Ammon's horn (tissue), 1 donor: ENCODE results near the gene BRPF1.

Experiments
- DNase-seq: peaks from one replicate; pipeline ENCODE4 v3.0.0-alpha.2; 2016; ENCODE audit warnings: low spot score

Gene BRPF1

DNA sequence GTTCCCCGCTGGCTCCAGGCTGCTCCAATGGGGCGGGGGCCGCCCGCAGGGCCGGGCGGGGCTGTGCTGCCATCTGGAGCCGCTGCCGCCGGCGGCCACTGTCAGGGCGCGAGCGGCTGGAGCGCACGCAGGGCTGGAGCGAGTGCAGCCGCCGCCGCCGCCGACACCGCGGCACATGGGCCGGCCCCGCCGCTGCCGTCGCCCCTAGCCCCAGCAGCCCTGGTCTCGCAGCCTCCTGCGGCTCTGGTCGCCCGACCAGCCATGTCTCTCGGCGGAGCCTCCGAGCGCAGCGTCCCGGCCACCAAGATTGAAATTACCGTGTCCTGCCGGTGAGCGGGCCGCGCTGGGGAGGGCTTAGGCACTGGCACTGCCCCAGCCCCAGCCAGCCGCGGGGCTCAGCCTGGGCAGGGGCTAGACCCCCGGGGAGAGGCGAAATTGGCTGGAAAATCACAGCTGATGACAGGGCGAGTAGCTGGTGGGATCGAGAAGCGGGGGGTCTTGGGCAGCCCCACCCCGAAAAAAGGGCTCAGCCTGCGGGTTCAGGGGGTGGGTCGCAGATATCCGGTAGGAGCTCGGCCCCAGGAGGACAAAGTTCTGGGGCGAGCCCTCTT lies 27.7 kb upstream of the BRPF1 start, which contains the start of gene CPNE9:
TSS of gene CPNE9 (plus strand) at position 98 of the 611 bp plus-strand sequence. CDS start at position 262, 164 bp downstream.
- DNase-seq: no peak

DNA sequence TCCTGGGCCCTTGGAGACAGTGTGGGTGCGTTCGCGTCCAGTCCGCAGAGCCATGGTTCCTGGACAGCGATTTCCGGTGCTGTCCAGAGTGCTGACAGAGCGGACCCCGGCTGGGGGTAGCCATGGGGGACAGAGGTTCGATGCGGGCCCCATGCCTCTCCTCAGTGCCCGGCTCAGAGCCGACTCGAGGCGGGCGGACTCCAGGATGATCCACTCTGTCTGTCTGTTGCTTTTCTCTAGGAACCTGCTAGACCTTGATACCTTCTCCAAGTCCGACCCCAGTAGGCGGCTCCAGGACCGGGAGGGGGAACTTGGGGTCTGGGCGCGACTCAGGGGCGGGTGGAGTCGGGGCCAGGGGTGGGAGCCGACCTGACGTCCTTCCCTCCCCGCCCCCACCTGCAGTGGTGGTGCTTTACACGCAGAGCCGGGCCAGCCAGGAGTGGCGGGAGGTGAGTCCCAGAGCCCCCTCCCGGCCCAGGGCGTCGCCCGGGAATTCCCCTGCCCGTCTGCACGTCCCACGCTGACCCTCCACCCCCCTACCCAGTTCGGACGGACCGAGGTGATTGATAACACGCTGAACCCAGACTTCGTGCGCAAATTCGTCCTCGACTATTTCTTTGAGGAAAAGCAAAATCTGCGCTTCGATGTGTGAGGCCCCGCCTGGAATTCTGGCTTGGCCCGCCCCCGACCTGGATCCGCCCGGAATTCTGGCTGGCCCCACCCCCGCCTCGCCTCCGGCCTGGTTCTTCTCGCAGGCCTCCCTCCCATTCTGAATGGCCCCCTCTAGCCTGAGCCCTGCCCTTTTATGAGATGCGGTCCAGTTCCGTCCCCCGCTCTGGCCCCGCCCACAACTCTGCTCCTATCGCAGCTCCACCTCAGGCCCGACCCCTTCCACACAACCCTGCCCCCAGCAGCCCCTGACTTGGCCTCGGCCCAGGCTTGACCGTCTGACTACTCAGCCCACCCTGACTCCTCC lies 26.9 kb upstream of the BRPF1 start:
- DNase-seq: no peak

DNA sequence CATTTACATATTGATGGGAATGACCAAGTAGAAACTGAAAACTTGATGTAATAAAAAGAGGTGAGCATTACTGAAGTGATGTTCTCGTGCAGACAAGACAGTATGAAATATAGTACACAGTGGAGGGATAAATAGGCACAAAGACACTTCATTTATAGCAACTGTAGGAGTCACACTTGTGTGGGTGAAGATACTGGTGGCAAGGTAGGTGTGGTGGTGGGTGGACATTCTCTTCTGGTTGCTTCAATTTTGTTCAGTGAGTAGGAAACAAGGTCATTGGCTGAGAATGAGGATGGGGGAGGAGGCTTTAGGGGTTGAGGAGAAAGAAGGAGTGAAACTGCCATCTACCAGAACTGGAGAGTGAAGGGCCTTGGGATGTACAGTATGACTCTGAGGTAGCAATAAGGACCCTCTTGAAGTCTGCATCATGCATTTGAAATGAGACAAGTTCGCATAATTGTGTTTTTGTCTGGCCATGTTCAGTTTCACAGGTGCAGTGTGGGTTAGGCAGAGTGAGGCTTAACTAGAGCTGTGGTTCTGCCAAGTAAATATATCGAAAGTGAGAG lies 21.3 kb upstream of the BRPF1 start:
- no peak for DNase-seq

DNA sequence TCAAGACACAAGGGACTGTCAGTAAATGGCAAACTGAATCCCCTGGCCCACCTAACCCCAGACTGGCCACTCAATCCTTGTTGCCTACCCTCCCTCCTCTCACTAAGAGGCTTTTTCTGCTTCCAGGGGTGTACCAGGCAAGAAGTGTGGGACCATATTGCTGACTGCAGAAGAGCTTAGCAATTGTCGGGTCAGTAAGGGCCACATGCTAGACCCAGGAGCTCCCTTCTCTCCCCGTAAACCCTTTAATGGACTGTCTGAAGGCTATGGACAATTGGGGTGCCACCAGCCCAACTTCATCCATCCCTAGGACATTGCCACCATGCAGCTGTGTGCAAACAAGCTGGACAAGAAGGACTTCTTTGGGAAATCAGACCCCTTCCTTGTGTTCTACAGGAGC lies 19.1 kb upstream of the BRPF1 start:
- no peak for DNase-seq

DNA sequence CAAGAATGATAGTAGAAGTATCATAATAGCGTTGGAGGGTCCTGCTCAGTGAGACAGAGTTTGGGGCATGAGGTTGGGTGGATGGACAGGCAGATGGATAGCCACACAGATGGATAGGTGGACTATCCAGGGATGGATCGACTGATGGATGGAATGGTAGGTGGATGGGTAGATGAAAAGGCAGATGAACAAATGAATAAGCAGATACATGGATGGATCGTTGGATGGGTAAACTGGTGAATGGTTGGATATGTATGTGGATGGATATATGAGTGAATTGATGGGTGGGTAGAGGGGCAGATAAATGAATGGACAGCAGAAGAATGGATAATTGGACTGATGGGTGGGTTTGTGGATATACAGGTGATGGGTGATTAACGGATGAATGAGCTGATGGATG lies 18.4 kb upstream of the BRPF1 start:
- DNase-seq: no peak

DNA sequence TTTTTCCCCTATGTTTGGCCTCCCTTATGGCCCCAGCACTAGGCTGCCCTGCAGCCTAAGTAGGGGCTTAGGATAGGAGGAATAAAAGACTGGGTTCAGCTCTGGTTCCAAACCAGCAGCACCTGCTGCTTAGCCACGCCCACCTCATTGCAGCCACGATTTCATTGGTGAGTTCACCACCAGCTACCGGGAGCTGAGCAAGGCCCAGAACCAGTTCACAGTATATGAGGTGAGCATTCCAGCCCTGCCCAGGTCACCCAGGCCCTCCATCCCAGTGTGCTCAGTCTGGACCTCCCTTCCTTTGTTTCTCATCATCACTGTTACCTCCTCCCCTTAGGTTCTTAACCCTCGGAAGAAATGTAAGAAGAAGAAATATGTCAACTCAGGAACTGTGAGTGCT lies 16.4 kb upstream of the BRPF1 start:
- DNase-seq: no peak

DNA sequence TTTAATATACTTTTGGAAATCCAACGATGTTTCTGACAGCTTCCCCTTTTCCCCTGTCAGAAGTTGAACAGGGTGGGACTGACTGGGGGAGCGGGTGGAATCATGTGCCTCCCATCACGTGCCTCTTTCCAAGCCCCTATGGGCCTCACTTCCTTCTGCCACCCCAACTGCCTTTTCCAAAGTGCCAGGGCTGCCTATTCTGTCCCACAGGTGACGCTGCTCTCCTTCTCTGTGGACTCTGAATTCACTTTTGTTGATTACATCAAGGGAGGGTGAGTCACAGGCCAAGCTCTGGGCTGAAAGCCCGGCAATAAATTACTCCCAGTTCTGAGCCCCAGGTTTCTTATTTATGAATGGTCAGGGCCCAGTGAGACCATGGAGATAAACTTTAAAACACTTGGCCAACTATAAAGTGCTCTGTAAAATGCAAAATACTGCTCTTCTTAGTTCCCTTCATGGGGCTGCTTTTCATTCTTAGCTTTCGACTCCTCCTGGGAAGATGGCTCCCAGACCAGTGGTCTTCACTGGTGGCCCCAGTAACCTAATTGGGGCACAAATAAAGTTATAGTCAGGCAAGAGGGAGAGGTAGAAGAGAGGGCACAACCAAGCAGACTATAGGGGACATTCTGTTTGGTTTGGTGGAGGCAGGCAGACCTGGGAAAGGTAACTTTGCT lies 15.6 kb upstream of the BRPF1 start:
- peak; percentile 85 for DNase-seq

DNA sequence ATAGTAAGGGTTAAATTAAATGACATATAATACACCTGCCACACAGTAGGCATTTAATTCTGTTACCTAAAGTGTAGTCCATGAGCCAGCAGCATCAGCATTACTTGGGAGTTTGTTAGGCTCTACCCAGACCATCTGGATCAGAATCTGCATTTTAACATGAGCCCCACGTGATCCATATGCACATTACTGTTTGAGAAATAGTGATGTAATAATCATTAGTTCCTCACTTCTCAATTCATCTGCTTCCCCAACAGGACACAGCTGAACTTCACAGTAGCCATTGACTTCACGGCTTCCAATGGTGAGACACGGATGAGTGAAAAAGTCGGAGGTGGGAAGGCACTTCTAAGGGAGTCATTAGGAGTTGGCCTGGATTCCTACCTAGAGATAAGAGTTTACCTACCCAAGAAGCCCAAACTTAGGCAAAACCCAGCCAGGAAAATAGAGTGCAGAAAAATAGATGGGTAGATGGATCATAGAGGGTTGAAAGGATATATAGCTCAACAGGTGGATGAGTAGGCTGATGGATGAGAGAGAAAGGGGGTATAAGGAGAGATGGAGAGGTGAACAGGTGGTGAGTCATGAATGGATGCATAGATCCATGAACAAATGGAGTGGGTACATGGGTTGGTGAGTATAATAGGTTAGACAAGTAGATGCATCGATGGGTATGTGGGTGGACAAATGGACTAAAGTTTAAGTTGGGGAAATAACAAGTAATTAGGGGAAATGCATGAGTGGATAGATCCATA lies 14.6 kb upstream of the BRPF1 start:
- DNase-seq: no peak

DNA sequence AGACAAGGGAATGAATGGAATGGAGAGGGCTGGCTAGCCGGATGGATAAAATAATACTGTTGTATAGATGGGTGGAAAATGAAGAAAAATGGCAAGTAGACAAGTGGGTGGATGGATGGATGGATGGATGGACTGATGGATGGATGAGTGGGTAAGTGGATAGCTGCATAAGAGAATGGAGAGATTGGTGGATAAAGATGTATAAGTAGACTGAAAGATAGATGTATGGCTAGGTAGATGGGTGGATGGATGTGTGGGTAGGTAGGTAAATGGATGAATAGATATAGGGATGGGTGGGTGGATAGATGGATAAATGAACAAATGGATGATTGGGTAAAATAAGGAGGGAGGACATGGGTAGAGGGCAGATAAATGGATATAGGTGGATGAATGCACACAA lies 14.0 kb upstream of the BRPF1 start:
- no peak for DNase-seq

DNA sequence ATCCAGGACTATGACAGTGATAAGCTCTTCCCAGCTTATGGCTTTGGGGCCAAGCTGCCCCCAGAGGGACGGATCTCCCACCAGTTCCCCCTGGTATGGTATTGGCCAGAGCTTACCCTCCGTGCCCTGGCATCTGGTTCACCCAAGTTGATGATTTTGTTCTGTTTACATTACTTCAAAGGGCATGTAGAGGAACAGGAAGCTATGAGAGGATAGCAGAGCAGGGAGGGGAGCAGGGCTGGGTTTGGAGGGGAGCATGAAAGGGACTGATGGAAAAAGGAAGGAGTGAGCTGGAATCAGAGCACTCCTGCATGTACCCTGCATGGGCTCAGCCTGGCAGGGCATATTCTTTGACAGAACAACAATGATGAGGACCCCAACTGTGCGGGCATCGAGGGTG lies 13.4 kb upstream of the BRPF1 start:
- DNase-seq: no peak

DNA sequence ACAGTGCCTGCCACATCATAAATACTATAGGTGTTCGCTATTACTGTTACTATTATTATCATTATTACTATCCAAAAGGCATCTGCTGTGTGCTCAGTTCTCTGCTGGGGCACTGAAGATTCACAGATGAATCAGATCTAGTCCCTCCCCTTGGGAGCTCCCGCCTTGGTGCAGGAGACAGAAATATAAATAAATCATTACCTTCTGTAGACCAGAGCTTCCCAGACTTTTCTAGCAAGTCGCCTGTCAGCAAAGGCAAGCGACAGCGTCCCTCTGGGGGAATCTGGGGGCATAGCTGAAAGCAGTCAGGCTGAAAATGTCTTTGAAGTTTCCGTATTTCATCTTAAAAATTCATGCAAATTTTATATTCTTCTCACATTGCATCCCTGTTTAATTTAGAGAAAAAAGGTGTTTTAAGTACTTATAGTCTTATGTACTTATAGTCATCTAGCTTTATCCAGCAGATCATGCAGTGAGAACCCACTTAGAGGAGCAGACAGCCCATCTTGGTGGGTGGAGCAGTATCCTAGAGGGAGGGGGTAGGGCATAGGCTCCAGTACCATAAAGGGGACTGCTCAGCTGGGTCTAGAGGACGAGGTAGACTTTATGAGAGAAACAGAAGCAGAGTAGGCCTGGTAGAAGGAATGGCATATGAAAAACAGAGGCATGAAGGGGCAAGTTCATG lies 10.4 kb upstream of the BRPF1 start:
- no peak for DNase-seq

DNA sequence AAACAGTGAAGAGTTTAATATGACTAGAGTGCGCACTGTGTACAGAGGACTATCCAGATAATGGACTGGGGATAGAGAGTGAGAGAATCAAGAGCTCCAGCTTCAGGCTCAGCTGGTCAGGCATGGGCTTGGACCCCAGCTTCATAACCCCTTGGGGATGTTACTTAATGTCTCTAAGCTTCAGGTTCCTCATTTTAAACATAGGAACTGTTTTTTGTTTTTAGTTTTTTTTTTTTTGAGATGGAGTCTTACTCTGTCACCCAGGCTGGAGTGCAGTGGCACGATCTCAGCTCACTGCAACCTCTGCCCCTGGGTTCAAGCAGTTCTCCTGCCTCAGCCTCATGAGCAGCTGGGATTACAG lies 9.9 kb upstream of the BRPF1 start:
- no peak for DNase-seq

DNA sequence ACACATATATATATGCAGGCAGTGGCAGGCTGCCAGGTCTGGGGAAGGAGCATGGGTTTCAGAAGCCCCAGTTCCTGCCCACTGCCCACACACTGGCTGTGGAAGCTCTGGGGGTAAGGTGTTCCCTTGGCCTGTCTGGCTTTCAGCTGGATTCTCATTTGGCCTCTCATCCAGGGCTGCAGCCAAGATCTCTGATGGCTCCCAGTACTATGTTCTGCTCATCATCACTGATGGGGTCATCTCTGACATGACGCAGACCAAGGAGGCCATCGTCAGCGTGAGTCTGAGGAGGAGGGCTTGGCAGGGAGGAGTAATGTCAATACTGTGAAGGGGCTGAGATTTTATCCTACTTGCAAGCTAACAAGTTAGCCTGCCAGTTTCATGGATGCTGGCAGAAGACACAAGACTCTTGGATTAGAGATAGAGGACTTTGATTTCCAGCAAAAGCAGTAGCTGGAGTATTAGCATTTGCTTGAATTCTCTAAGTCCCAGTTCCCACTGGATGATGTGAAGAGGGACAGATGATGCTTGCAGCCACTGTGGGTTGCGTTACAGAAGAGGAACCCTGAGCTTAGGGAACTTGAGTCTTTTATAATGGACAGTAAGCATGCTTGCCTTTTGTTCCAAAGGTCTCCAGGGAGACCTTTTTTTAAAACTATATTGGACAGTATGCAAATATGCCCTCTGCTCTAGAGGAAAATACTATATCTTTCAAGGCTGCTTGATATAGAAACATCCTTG lies 5.6 kb upstream of the BRPF1 start:
- no peak for DNase-seq

DNA sequence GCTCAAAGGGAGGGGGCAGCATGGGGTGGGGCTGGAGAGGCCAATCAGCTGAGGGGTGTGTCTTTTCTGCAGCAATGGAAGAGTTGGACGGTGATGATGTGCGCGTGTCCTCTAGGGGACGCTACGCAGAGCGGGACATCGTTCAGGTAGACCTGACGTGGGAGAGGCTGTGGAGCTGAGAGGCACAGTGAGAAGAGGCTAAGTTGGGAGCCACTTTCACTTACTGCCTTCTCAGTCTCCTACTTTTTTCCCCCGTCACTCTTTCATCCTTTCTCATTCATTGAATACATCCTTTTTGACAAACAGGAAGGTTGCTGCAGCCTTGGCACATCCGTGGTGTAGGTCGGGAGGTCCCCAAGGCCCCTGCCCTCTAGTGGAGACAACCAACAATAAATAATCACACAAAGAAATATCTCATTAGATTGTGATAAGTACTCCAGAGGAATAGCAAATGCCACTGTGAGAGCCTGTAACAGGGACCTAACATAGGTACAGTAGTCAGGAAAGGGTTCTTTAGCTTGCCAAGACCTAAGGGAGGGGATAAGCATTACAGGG lies 4.4 kb upstream of the BRPF1 start:
- no peak for DNase-seq

DNA sequence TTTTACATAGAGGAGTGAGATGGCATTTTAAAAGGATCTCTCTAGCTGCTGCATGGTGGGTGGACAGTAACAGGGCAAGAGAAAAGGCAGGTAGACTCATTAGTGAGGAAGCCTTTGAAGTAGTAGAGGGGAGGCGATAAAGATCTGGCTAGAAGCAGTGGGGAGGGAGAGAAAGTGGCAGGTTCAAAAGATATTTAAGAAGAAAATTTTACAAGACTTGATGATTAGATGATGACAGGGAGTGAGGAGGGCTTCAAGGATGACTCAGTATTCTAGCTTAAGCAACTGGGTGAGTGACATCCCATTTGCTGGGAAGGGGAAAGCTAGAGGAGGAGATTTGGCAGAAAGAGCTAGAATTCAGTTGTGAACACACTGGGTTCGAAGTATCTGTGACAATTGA lies 3.8 kb upstream of the BRPF1 start:
- DNase-seq: no peak

DNA sequence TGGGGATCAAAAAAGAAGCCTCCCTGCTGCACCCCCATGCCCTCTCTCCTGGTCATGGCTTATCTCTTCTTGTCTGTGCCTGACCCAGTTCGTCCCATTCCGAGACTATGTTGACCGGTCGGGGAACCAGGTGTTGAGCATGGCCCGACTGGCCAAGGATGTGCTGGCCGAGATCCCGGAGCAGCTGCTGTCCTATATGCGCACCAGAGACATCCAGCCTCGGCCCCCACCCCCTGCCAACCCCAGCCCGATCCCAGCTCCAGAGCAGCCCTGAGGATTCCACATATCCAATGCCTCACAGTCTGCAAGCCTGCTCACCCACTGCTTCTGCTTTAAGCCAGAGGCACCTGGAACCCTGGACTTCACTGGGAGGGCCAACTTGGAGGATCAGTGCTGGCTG lies 2.1 kb upstream of the BRPF1 start:
- no peak for DNase-seq

DNA sequence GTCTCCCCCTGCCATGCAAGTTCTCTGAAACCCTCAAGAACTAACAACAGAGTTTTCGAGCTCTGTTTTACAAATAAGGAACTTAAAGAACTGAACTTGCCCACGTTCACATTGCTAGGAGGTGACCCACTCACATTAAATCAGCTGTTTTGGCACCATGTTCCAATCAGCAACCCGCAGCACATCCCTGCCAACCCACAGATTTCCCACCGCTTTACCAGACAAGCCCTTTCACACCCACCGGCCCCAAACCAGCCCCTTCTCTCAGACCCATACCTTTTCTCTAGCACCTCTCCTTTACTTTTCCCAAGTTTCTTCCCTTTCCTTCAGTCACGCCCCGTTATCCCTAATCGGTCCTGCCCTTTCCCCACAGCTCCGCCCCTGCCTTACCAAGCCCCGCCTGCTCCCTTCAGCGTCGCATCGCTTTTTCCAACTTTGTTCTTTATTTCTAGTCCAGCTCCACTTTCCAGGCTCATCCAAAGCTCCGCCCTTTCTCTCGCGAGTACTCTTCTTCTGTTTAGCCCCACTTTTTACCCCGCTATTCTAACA lies 804 bp upstream of the BRPF1 start:
- no peak for DNase-seq

DNA sequence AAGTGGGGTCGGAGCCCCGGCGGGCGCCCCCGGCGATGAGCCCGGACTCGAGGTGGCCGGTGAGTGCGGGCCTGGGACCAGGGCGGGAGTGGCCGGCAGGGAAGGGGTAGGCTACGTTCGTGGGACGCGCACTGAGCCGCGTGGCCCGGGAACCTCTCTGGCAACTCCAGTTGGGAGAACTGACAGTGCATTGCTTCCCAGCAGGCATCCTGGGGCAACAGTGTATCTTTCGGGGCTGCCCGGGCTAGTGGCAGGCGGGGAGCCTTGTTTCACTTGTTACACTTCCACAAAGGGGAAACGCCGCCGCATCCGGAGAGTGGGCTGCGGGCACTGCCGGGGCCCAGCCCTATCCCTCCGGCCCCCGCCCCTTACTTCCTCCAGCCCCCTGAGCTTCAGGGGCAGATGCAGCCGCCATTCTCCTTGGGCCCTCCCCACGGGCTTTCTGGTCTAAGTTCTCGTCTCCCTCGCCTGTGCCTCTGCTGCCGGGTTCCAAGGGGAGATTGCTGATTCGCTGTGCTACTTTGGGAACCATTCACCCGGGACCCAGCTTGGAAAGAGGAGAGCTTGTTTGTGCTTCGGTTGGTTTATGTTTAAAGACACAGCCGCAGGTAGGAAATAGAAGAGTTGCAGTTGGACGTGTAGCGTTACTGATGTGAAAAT lies 675 bp downstream of the BRPF1 start:
- DNase-seq: no peak

DNA sequence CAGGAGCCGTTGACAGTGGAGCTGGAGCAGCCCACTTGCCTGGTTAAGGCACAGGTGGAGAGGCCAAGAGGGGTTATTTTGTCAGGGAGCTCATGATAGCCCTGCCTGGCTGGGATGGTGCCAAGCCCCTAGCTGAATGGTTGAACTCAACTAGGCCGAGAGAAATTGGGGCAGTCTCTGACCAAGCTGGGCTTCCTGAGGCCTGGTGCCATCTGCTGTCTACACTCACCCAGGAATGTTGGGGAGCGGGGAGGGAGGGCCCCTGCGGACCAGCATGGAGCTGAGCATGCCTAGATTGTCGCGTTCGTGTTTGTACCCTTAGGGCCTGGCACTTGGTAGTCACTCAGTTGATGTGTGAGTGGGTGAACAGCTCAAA lies 1.2 kb downstream of the BRPF1 start:
- DNase-seq: no peak
